NCI-H345 (cell line): ENCODE results near the gene TYW1B.
"Not testable (repeated sequence)": the region's sequence is repeated elsewhere in the genome, so short reads cannot be mapped to it uniquely, and the experiment has no call there.

Experiments
- DNase-seq: peaks from one replicate; lab custom pipeline; 2025; lab: John Stamatoyannopoulos, UW

The TYW1B gene

GRCh38 chr7:72625721-72626423, 202.1 kb downstream of the TYW1B start:
- DNase-seq = not testable (repeated sequence)

DNA sequence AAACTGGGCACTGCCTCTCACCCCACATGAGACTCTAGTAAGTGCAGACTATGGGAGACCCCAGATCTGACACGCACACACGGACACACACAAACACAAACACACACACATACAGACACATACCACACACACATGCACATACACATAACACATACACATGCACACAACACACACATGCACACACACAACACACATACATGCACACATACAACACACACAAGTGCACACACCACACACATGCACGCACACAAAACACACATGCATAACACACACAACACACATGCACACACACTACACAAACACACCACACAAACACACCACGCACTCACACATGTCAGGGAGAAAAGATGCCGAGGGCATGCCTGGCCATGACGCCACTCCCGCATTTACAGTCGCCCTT, 205.5 kb downstream of the TYW1B start:
- no peak for DNase-seq

GRCh38 chr7:72621761-72622187, 206.2 kb downstream of the TYW1B start:
- DNase-seq = not testable (repeated sequence)

- DNase-seq = not testable (repeated sequence)
Measured at GRCh38 chr7:72620923-72621322, 207.1 kb downstream of the TYW1B start.

DNA sequence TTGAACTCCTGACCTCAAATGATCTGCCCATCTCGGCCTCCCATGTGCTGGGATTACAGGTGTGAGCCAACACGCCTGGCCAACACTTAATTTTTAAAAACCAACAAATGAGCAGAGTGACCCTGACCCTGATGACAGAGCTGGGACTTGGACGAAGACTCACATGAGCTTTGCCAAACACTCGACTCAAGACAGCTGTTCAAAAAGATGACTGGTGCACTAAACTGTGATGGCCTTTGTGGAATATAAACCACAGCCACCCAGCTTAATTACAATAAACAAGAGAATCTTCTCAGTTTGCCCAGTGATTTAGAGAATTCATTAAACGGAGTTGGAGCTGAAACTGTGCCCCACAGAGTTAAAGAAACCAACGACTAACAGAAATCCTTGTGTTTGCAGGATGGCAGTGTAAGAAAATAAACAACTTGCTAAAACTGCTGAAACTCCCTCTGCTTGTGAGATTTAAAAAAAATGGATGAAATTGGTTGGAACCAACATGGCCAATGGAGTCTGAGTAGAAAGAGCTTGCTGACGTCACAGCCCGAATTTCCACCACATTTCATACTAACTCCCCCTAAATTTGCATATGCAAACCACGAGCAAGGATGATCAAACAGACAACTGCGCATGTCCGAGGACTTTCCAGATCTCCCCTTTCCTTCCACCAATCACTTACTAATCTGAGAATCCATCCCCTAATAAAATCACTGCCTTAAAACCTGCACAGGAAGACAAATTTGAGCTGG, 209.4 kb downstream of the TYW1B start:
- not testable (repeated sequence) for DNase-seq

DNA sequence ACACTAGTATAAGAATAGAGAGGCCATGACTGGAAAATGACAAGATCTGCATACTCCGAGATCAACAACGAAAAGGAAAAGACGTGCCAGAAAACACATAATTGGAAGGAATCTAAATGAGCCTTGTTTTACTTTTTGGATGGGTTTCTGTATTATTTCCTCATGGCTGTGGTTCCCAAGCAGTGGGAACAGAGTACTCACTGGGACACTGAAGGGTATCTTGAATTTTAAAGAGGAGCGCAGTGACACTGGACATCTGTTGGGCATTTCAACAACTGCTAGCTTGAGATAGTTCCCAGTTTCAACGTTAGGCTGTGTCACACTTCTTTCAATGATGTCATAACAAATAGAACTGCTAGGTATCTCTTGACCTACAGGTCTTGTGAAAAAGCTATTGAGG, 218.2 kb downstream of the TYW1B start:
- not testable (repeated sequence) for DNase-seq

GRCh38 chr7:72607988-72608387, 220.0 kb downstream of the TYW1B start:
- not testable (repeated sequence) for DNase-seq

DNA sequence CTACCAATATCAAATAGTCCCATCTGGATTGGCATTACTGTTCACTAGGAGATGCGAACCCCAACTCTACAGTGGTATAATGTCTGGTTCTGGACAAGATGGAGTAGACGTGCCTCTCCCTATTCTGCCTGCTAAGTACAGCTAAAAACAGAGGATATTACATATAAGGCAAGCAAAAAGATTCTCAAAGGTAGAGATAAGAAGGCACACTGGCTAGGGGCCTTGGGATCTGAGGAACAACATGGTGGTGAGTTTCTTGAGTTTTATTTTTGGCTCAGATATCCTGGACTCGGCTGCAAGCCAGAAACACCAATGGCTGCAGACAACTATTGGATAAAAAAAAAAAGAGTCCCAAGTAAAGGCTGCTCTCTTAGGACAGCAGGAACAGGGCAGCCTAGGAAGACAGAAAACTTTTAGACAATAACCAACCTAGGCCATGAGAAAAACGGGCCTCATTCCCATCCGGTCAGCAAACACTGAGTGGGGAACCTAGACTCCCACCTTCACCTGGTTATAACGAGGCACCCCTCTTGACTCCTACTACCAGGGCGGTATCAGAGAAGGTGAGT, 222.1 kb downstream of the TYW1B start:
- DNase-seq = not testable (repeated sequence)

DNA sequence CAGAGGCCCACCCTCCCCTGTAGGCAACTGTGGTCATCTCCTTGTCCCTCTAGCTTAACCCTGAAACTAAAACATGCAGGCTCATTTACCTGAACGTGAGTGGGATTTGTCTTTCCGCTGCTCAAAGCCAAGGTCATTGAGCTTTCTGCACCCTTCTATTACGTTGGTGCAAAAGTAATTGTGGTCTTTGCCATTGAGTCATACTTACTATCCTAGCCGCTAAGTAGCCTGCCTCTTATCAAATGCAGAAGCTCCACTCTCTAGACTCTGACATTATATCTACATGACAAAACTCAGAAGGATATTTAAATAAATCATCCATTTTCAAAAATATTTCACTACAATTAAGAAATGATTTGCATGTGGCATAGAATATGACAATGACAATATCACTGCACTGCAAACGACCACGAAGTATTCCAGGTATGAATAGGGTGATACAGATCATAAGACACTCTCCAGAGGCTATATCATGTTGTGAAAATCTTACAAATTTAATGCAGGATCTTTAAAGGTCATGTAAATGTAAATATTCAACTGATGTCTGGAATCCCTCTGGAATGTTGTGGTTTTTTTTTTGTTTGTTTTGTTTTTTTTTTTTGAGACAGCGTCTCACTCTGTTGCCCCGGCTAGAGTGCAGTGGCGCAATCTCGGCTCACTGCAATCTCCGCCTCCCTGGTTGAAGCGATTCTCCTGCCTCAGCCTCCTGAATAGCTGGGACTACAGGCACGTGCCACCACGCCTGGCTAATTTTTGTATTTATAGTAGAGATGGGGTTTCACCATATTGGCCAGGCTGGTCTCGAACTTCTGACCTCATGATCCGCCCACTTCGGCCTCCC, 223.0 kb downstream of the TYW1B start:
- not testable (repeated sequence) for DNase-seq

DNA sequence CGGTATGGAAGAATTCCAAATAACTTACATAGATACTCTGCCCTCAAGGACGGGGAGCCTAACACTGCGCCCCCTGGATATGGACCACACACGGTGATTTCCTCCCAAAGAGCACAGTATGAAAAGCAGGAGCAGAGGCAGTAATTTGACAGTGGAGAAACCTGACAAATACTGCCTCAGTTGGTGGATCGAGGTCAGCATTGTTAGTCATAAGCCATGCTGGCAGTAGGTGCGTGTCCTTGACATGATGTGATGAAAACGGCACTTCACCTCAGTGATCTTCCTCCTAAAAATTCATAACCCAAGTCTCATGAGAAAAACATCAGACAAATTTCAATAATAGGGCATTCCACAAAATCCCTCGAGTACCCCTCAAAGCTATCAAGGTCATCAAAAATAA, 224.5 kb downstream of the TYW1B start:
- not testable (repeated sequence) for DNase-seq

DNA sequence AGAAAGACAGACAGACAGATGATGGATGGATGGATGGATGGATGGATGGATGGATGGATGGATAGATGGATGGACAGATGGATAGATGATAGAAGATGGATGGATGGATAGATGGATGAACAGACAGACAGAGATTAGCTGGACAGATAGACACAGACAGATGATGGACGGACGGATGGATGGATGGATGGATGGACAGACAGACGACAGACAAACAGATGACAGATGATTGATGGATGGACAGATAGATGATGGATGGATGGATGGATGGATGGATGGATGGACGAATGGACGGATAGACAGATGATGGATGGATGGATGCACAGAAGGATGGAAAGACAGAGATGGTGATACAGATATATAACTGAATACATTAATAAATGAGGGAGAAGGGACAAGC, 224.9 kb downstream of the TYW1B start:
- DNase-seq = no peak

GRCh38 chr7:72601683-72602082, 226.3 kb downstream of the TYW1B start:
- DNase-seq = not testable (repeated sequence)

- DNase-seq = not testable (repeated sequence)
Measured at GRCh38 chr7:72590023-72590422, 238.0 kb downstream of the TYW1B start.

GRCh38 chr7:72587267-72587666, 240.7 kb downstream of the TYW1B start:
- not testable (repeated sequence) for DNase-seq

GRCh38 chr7:72584576-72584975, 243.4 kb downstream of the TYW1B start:
- not testable (repeated sequence) for DNase-seq

- DNase-seq = not testable (repeated sequence)
Measured at GRCh38 chr7:72583620-72584361, 244.2 kb downstream of the TYW1B start.

- not testable (repeated sequence) for DNase-seq
Measured at GRCh38 chr7:72580142-72580770, 247.7 kb downstream of the TYW1B start.

DNA sequence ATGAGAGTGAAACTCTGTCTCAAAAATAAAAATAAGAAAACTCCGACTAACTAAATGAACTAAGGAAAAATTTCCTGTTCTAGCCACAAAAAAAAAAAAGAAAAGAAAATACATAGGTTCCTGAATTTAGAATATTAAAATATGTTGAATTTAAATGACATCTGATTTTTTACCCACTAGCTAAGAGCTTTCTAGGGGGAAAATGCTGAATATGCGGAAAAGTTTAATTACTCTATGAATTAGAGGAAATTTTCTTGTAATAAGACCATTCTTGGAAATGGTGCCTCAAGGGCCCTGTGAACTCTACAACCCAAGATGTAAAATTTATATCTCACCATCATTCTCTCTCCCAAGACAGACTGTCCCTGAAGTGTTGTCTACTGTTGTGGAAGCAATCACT, 250.9 kb downstream of the TYW1B start:
- DNase-seq = no peak

- not testable (repeated sequence) for DNase-seq
Measured at GRCh38 chr7:72561988-72562387, 266.0 kb downstream of the TYW1B start.

DNA sequence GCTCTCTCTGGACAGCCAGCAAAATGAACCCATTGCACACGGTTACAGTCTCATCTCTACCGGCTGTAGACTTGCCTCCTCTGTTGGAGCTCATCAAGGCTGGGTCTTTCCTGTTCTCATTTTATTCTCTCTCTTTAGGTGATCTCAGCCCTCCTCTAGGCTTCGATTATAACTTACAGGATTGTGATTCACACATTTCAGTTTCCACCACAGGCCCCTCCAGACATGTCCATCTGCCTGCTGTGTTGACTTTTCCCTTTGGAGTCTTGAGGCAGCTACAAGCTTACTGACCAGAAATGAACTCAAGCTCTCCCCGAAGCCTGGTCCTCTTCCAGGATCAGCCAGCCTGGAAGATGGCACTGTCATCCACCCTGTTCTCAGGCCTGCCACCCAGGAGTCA, 268.5 kb downstream of the TYW1B start:
- not testable (repeated sequence) for DNase-seq

- peak; percentile 32 for DNase-seq
Measured at GRCh38 chr7:72556733-72557132, 271.3 kb downstream of the TYW1B start.
